ENCODE data around the gene LRRC47.

GRCh38 chr1:3736131-3736561 is 60.2 kb downstream of the LRRC47 start:
- TF ChIP-seq CTCF (IDR thresholded peaks at IDR 0.05) = no peak
- no peak for TF ChIP-seq POLR2AphosphoS5 (IDR thresholded peaks at IDR 0.05)
- no peak for TF ChIP-seq POLR2A (IDR thresholded peaks at IDR 0.05)
